HG03521 (cell line): ENCODE results near the gene MYO18A.
"Not testable (repeated sequence)": the region's sequence is repeated elsewhere in the genome, so short reads cannot be mapped to it uniquely, and the experiment has no call there.

Source experiments
- ATAC-seq: cut with Tn5 transposase; IDR thresholded peaks from one replicate; pipeline ENCODE4 v1.9.1; 2021; ENCODE audit warnings: mild to moderate bottlenecking, moderate library complexity; ENCODE audit not compliant: unreplicated experiment

Gene MYO18A

GRCh38 chr17:29148257-29148789 lies 31.9 kb downstream of the MYO18A start:
- no peak for ATAC-seq

DNA sequence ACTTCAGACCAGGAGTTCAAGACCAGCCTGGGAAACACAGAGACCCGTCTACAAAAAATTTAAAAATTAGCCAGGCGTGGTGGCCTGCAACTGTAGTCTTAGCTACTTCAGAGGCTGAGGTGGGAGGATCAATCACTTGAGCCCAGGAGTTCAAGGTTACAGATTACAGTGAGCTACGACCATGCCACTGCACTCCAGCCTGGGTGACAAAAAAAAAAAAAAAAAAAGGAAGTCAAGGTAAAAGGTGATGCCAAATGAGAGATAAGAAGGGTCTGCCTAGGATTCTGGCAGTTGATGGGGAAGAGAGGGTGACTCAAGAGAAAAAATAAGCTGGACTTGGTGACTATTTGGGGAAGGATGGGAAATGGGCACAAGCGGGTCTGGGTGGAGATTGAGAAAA lies 32.5 kb downstream of the MYO18A start:
- no peak for ATAC-seq

DNA sequence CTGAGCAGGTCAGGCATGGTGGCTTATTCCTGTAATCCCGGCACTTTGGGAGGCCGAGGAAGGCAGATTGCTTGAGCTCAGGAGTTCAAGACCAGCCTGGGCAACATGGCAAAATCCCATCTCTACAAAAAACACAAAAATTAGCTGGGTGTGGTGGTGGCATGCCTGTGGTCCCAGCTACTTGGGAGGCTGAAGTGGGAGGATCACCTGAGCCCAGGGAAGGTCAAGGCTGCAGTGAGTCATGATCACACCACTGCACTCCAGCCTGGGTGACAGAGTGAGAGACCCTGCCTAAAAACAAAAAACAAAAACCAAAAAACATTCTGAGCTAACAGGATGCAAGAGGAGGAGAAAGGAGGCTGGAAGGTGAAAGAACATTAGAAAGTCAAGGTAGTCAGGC lies 33.0 kb downstream of the MYO18A start:
- ATAC-seq: not testable (repeated sequence)

DNA sequence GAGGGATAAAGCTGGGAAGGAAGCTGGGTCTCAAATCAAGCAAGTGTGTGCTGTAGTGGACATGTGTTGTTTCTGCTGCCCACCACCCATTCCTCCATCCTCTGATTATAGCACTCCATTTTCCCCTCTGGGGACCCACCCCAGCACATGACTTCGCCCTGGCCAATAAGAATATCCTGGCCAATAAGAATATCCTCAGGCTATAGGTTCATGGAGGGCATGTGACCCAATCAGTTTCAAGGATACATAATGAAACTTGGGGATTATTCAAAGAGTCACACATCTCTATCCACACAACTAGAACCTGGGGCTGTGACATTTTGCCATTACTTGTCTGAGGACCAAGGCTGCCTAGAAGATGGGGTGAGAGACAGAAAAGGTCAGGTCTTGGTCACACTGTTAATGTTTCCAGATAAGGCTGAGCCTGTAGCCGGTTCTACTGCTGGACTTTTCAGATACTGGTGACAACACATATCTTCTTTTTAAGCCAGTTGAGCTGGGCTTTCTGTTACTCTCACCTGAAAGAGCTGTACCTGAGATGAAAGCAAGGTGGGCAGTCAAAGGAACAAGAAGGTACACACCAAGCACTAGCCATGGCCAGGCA lies 33.7 kb downstream of the MYO18A start:
- no peak for ATAC-seq

- no peak for ATAC-seq
Observed at GRCh38 chr17:29145289-29146073, 34.7 kb downstream of the MYO18A start.

DNA sequence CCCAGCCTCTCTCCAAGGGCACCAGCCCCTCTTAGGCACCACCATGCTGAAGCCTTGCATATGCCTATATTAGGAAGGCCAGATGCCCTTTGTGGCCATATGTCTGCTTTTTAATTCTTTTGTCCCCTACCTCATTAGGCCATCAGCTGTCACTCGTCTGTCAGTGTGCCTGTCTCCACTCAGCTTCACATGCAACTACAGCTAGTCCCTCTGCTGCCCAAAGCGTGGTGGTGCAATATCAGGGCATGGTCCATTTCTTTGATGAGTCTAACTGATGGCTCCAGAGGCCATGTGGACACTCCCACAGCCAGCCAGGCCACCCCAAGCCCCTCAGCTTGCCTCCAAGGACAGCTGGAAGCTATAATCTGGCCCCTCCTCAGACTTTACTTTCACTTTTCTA lies 36.3 kb downstream of the MYO18A start:
- ATAC-seq: no peak

- ATAC-seq: no peak
Observed at GRCh38 chr17:29141514-29141876, 38.7 kb downstream of the MYO18A start.

GRCh38 chr17:29140631-29141513 lies 39.3 kb downstream of the MYO18A start:
- no peak for ATAC-seq

- no peak for ATAC-seq
Observed at GRCh38 chr17:29140051-29140621, 40.1 kb downstream of the MYO18A start.

DNA sequence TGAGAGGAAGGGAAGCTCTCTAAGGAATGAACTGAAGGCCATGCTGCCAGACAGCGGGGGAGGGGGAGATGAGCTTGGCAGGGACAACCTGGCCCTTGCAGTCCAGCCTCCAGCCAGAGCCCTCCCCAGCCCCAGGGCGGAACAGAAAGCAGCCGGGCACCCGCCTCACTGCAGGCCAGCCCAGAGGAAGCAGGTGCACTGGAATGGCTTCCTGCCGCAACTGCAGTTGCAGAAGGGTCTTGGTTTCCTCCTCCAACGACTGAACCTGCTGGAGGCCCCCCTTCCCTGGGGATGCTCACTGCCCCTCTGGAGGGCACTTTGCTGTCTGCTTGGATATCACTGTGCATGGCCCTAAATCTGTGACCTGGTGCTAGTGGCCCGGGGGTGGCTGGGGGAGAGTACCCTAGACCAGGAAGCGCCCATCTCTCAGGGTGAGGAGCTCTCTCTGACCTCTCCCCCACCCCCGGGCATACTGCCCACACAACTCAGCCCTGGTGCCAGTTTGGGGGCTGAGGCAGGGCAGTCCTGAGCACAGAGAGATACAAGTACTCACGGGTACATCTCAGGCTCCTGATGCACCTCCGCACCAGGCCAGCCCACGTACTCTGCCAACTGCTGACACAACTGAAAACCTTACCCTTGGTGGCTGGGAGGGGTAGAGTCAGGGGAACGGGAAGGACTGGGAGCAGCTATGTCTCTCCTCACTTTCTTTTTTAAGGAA lies 41.1 kb downstream of the MYO18A start:
- no peak for ATAC-seq

DNA sequence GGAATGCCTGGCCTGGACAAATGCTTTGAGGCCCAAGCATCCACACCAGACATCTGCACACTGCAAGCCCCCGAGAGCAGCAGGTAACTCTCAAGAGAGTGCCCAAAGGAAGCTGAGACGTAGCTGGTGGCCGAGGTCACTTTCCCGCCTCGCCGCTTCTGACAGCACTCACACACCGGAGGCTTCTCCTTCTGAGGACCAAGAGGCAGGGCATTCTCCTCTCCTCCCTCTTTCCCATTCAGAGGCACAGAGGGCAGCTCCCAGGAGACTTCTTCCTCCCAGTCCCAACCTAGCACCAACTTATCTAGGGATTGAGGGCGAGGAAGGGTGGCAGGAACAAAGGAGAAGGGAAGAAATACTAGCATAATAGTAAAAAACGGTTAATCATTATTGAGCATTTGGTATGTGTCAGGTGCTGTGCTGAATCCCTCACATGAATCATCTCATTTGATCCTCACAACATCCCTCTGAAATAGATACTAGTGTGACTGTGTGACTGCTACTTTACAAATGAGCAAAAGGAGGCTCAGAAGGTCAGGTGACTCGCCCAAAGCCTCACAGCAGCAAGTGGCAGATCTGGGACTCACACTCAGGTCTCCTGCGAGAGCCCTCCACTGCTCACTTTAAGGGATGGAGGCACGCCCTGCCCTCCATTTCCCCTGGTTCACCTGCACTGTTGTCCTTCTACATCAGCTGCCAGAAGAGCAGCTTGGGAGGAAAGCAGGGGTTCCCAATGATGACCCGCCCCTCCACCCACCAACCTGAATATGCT lies 41.8 kb downstream of the MYO18A start:
- ATAC-seq: no peak

DNA sequence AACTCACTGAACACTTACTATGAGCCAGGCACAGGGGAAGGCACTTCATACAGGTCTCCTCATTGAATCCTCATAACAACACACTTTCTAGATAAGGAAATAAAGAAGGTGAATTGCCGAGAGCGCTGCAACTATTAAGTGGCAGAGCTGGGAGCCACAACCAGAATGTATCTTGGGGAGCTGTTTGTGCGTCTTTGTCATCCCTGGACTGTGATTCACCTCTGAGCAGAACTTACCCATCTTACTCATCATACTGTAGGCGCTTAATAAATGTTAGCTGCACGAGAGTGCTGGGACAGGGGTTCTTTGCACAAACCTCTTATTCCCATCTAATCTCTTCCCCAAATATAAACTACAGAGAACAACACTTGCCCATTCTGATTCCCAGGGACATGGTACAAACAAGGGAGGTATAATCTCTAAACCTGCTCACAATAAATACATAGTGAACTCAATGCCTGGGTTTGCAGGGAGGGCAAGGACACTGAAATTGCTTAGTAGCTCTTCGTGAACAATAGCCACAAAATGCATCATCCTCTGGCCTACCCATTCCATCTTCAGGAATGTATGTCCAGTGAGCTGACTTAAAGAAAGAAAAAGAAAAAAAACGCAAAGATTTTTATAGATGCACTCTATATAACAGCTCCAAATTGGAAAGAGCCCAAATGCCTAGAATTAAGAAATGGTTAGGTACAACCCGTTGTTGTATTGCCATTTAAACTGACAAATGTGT lies 43.0 kb downstream of the MYO18A start:
- ATAC-seq: no peak

- no peak for ATAC-seq
Observed at GRCh38 chr17:29135464-29135863, 44.7 kb downstream of the MYO18A start.

DNA sequence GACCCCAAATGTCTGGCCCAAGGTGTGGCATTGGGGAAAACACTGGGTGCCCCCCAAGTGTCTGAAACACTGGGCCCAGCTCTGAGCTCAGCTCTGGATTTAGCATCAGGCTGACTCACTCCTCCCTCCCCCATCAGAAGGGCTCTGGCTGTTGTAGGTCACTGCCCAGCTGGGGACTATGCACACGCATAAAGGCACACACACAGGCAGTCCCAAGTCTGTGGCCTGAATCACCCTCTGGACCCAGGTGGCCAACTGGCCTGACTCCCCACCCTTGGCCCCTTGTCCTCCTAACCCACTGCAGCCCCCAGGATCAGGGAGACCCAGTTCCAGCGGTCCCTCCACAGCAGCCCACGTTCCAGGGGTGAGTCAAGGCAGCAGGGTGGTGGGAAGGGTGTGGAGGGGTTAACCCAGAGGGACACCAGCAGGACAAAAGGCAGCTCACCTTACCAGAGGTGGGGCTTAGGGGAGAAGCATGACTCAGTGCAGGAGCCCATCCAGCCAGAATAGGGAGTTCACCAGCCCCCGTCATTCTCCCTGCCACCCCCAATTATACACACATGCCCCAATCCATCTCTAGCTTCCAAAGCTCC lies 47.0 kb downstream of the MYO18A start:
- ATAC-seq: no peak

DNA sequence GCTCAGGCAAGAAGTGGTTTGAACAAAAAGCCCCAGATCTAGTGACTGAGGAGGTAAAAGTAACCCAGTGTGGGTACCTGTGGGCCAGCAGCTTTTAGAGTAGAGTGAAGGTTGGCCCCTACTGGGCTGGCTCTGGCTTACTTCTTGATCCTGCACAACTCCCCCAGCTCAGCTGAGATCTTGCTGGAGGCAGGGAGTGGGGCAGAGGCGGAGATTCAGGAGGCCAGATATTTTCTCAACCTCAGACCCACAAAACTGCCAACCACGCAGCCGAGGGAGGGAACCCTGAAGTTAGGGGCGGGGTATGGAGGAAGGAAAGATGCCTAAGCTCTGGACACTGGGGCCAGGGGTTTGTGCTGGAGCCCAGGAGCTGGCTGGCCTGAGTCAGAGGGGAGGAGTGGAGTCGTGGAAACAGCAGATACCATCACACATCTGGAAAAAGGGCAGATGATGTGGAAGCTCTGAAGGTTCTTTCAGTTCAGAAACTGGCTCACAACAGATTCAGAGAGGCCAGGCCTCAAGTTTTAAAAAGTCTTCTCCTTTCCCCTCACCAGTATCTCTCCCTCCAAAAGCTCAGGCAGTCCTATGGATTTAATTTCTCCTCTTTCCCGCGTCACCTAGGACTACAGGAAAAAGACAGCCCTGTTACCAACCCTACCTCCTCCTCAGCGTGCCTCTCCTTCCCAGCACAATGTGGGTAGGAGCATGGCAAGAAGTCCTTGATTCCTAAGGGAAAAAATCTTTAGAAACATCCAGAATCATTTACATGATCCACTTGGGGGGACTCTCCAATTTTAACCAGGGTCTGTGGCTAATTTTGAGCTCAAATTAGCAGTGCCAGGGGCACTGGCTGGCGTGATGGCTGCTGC lies 48.1 kb downstream of the MYO18A start:
- no peak for ATAC-seq

DNA sequence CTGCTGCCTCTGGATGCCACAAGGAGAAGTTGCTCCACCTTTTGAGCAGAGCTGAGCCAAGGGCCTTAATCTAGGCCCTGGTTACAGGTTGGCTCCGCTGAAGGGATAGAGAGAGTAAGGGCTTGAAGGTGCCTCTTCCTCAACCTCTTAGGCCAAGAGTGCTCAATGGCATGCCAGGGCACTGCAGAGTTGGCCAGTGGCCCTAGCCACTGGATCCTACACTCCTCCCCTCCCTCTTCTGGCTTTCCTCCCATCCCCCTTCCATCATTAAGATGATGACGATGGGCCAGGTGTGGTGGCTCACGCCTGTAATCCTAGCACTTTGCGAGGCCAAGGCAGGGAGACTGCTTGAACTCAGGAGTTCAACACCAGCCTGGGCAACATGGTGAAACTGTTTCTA lies 50.5 kb downstream of the MYO18A start:
- no peak for ATAC-seq

DNA sequence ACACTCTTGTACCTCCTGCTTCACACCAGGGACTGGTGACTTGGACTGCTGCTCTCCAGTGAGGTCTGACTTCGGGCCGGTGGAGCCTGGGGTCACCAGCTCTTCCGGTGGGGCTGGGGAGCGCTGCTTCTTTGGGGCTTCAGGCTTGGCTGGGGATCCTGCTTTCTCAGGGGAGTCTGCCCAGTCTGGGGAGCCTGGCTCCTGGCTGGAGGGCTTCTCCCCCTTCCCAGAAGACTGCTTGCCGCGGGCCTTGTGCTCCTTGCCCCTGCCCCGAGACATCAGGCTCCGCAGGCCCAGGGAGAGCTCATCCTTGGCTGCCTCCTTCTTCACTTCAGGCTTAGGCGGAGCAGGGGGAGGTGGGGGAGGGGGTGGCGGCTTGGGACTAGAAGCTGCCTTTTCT lies 52.4 kb downstream of the MYO18A start:
- ATAC-seq: no peak
